Caco-2 (cell line): Measurements from ENCODE around the gene TBRG4. TPM values are rescaled to one million over a fixed set of nuclear protein-coding genes. Genes with fewer than 3 reads are reported as not detected.

ENCODE experiments used
- BruUV-seq: library from RNA; stranded (reverse); fragments of 400-500 nt; replicated peaks from 2 replicates; lab custom pipeline; 2021; lab: Mats Ljungman, UMichigan
- CTCF ChIA-PET: fragments of 300-600 bp; sonication (Branson Sonifier 250); formaldehyde crosslinking; loops from one replicate; lab custom pipeline; 2022; ENCODE audit warnings: antibody characterized with exemption; lab: Charles Lee
- POLR2A ChIA-PET: fragments of 300-600 bp; sonication (Branson Sonifier 250); formaldehyde crosslinking; loops from one replicate; lab custom pipeline; 2022; ENCODE audit warnings: antibody characterized with exemption; lab: Charles Lee
- DNase-seq, 2 experiments: peaks; one replicate each; pipeline versions ENCODE4 v3.0.0 to v3.0.0-alpha.2; 2020 to 2022
- H3K27me3 ChIP-seq: replicated peaks from 2 replicates; pipeline ENCODE4 v1.6.0; 2011; ENCODE audit warnings: low read length; ENCODE audit not compliant: control insufficient read depth, insufficient read depth
- H3K36me3 ChIP-seq: 2 replicates; pipeline ENCODE4 v1.5.1; 2011; ENCODE audit warnings: low read length; ENCODE audit not compliant: control insufficient read depth, insufficient read depth
- H3K4me1 ChIP-seq: fragments of 250-450 bp; sonication (Bioruptor Pico); 2 replicates; pipeline ENCODE4 v1.5.1; 2020; ENCODE audit warnings: mild to moderate bottlenecking
- H3K4me3 ChIP-seq: 2 replicates; pipeline ENCODE4 v1.5.1; 2011; ENCODE audit warnings: low read depth, mild to moderate bottlenecking, control low read depth, low read length
- H3K9me3 ChIP-seq: fragments of 250-450 bp; sonication (Bioruptor Pico); 2 replicates; pipeline ENCODE4 v1.5.1; 2020; ENCODE audit warnings: mild to moderate bottlenecking, moderate library complexity
- H3K27ac Mint-ChIP-seq: one replicate; pipeline ENCODE4 v1.8.0; 2022; ENCODE audit warnings: mixed read lengths; ENCODE audit not compliant: unreplicated experiment
- H3K27me3 Mint-ChIP-seq: one replicate; pipeline ENCODE4 v1.8.0; 2022; ENCODE audit warnings: mixed read lengths; ENCODE audit not compliant: insufficient read depth, unreplicated experiment
- H3K36me3 Mint-ChIP-seq: one replicate; pipeline ENCODE4 v1.8.0; 2022; ENCODE audit warnings: mild to moderate bottlenecking, mixed read lengths; ENCODE audit not compliant: insufficient read depth, unreplicated experiment
- H3K4me1 Mint-ChIP-seq: one replicate; pipeline ENCODE4 v1.8.0; 2022; ENCODE audit warnings: low read depth, mixed read lengths; ENCODE audit not compliant: unreplicated experiment
- H3K4me3 Mint-ChIP-seq: one replicate; pipeline ENCODE4 v1.8.0; 2022; ENCODE audit warnings: mild to moderate bottlenecking, moderate library complexity, mixed read lengths; ENCODE audit not compliant: unreplicated experiment
- H3K9me3 Mint-ChIP-seq: one replicate; pipeline ENCODE4 v1.8.0; 2022; ENCODE audit warnings: mixed read lengths; ENCODE audit not compliant: unreplicated experiment
- intact Hi-C: fragments of 100-400 bp; cut with micrococcal nuclease; formaldehyde crosslinking; loops from one replicate; pipeline ENCODE4 v1.10.0; 2022; ENCODE audit not compliant: unreplicated experiment
- total RNA-seq: library from RNA; stranded (reverse); gene quantifications from 2 replicates; pipeline ENCODE4 v1.2.3, GENCODE V29; 2022
- TF ChIP-seq, protein P1 (sequence below), 2 experiments: fragments of 200-600 bp in 1 of 2; IDR thresholded peaks; 1 replicate in 1 of 2; 2 replicates in 1 of 2; pipeline versions ENCODE4 v1.5.1 to v1.8.0; 2011 to 2022; ENCODE audit warnings: antibody characterized with exemption in 1 of 2, control low read depth in 1 of 2, inconsistent platforms in 1 of 2, low read depth in 1 of 2, low read length in 1 of 2, mild to moderate bottlenecking in 1 of 2, moderate library complexity in 1 of 2; ENCODE audit not compliant: insufficient read depth in 1 of 2, severe bottlenecking in 1 of 2, unreplicated experiment in 1 of 2

TBRG4 gene
- total RNA-seq, 1 experiment from 2014 or later, result 116 TPM

DNA sequence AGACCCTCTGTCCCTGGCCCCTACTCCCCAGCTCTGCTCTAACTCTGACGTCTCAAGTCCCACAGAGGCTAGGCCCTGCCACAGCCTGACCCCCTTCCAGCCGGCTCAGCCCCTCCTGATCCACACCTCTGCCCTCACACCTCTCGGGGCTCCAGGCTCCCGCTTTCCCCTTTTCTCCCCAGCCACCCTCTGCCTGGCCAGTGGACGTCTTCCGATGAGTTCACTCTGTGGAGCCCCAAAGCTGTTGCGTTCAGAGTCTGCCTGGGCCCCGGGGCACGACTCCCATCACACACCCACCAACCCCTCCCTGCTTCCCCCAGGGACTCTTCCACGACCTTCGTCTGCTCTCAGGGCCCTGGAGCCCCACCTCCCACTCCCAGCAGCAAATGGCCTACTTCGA lies 18.4 kb upstream of the TBRG4 start:
- no peak overlapping the region for H3K4me3 ChIP-seq
- TF ChIP-seq, protein P1, sequence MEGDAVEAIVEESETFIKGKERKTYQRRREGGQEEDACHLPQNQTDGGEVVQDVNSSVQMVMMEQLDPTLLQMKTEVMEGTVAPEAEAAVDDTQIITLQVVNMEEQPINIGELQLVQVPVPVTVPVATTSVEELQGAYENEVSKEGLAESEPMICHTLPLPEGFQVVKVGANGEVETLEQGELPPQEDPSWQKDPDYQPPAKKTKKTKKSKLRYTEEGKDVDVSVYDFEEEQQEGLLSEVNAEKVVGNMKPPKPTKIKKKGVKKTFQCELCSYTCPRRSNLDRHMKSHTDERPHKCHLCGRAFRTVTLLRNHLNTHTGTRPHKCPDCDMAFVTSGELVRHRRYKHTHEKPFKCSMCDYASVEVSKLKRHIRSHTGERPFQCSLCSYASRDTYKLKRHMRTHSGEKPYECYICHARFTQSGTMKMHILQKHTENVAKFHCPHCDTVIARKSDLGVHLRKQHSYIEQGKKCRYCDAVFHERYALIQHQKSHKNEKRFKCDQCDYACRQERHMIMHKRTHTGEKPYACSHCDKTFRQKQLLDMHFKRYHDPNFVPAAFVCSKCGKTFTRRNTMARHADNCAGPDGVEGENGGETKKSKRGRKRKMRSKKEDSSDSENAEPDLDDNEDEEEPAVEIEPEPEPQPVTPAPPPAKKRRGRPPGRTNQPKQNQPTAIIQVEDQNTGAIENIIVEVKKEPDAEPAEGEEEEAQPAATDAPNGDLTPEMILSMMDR (IDR thresholded peaks at IDR 0.05; ENCODE audit: insufficient read depth in 1 of 2, low read depth in 1 of 2, low read length in 1 of 2, severe bottlenecking in 1 of 2, unreplicated experiment in 1 of 2), result no peak
- no peak overlapping the region for H3K27ac Mint-ChIP-seq
- intact Hi-C loops, result no loop called here
- H3K4me1 ChIP-seq, result no peaks in the 10 kb centered on the region
- H3K27me3 Mint-ChIP-seq, result peaks cover 12% of the 10 kb centered on the region
- CTCF ChIA-PET, result no interaction called here
- no peaks in the 10 kb centered on the region for H3K27me3 ChIP-seq
- H3K4me1 Mint-ChIP-seq, result no peaks in the 10 kb centered on the region
- no peaks in the 10 kb centered on the region for H3K9me3 Mint-ChIP-seq
- H3K4me3 Mint-ChIP-seq, result no peak overlapping the region
- no peaks in the 10 kb centered on the region for H3K36me3 ChIP-seq
- BruUV-seq, result no TSS peak
- no peaks in the 10 kb centered on the region for H3K9me3 ChIP-seq
- POLR2A ChIA-PET, result no interaction called here
- H3K36me3 Mint-ChIP-seq, result no peaks in the 10 kb centered on the region
- DNase-seq, result no peak

DNA sequence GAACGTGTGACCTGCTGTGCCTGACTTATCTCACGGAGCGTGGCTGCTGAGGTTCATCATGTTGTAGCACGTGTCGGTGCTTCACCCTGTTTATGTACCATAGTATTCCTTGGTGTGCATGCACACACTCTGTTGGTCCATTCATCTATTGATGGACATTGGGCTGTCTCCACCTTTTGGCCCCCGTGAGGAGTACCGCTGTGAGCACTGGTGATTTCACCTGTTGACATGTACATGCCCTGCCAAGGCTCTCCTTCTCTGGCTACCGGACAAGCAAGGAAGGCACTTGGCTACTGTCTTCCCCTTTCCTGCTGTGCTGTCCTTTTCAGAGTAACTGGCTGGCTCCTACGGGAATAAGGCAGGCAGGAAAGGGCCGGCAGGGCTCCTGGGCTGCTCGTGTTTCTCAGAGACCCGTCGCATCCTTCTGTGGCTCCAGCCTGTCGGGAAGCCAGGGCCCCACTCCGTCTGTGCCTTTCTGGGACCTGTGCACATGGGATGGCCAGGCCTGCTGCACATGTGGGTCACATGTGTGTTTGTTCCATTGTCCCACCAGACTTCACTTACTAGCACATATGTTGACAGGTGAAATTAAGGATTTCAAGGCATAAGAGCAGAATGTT lies 17.8 kb upstream of the TBRG4 start:
- Mint-ChIP-seq H3K4me3 (no peak overlapping the region), H3K27me3 (peaks cover 12% of the 10 kb centered on the region), H3K4me1 (no peaks in the 10 kb centered on the region), H3K9me3 (no peaks in the 10 kb centered on the region), H3K27ac (no peak overlapping the region), H3K36me3 (no peaks in the 10 kb centered on the region)
- CTCF ChIA-PET, result no interaction called here
- Histone ChIP-seq H3K4me3 (no peak overlapping the region), H3K4me1 (no peaks in the 10 kb centered on the region), H3K36me3 (no peaks in the 10 kb centered on the region), H3K9me3 (no peaks in the 10 kb centered on the region), H3K27me3 (no peaks in the 10 kb centered on the region)
- POLR2A ChIA-PET, result no interaction called here
- intact Hi-C loops, result no loop called here
- BruUV-seq, result no TSS peak
- TF ChIP-seq, protein P1 (IDR thresholded peaks at IDR 0.05; ENCODE audit: insufficient read depth in 1 of 2, low read depth in 1 of 2, low read length in 1 of 2, severe bottlenecking in 1 of 2, unreplicated experiment in 1 of 2), result no peak
- DNase-seq, result peak in 1 of 2 experiments; percentile 18

GRCh38 chr7:45126920-45127319 lies 15.4 kb upstream of the TBRG4 start:
- no peaks in the 10 kb centered on the region for H3K36me3 Mint-ChIP-seq
- CTCF ChIA-PET, result no interaction called here
- intact Hi-C loops, result no loop called here
- no peak overlapping the region for H3K27ac Mint-ChIP-seq
- no TSS peak for BruUV-seq
- Histone ChIP-seq H3K4me3 (no peak overlapping the region), H3K36me3 (no peaks in the 10 kb centered on the region), H3K4me1 (no peaks in the 10 kb centered on the region), H3K27me3 (no peaks in the 10 kb centered on the region), H3K9me3 (no peaks in the 10 kb centered on the region)
- DNase-seq, result no peak
- POLR2A ChIA-PET, result no interaction called here
- TF ChIP-seq, protein P1 (IDR thresholded peaks at IDR 0.05; ENCODE audit: insufficient read depth in 1 of 2, low read depth in 1 of 2, low read length in 1 of 2, severe bottlenecking in 1 of 2, unreplicated experiment in 1 of 2), result no peak
- peaks cover 9% of the 10 kb centered on the region for H3K27me3 Mint-ChIP-seq
- H3K4me1 Mint-ChIP-seq, result no peaks in the 10 kb centered on the region
- no peaks in the 10 kb centered on the region for H3K9me3 Mint-ChIP-seq
- H3K4me3 Mint-ChIP-seq, result no peak overlapping the region
